PC-3 (cell line): ENCODE results near the gene SORL1-AS1.

Experiments used
- ATAC-seq: fragments of 200-7000 bp; cut with Tn5 transposase; 2 replicates; pipeline ENCODE4 v1.9.1; 2020; ENCODE audit warnings: mild to moderate bottlenecking, moderate library complexity
- BruUV-seq: library from RNA; stranded (reverse); fragments of 400-500 nt; replicated peaks from 2 replicates; lab custom pipeline; 2021; lab: Mats Ljungman, UMichigan
- CTCF ChIA-PET: fragments of 300-600 bp; sonication (Branson Sonifier 250); formaldehyde crosslinking; loops from one replicate; lab custom pipeline; 2022; ENCODE audit warnings: antibody characterized with exemption; lab: Charles Lee
- POLR2A ChIA-PET: fragments of 300-600 bp; sonication (Branson Sonifier 250); formaldehyde crosslinking; loops from one replicate; lab custom pipeline; 2022; ENCODE audit warnings: antibody characterized with exemption; ENCODE audit not compliant: unreplicated experiment; lab: Charles Lee
- DNase-seq: peaks from one replicate; pipeline ENCODE4 v3.0.0-alpha.2; 2015
- H2AFZ ChIP-seq: fragments of 300-600 bp; sonication (generic); 2 replicates; pipeline ENCODE4 v1.6.0; 2016; ENCODE audit warnings: antibody characterized with exemption, low read length
- H3F3A ChIP-seq: fragments of 300-600 bp; sonication (generic); one replicate; pipeline ENCODE4 v1.6.0; 2017; ENCODE audit warnings: antibody characterized with exemption, low read length, control low read depth, mild to moderate bottlenecking; ENCODE audit not compliant: unreplicated experiment
- H3K27ac ChIP-seq: fragments of 300-600 bp; sonication (generic); 2 replicates; pipeline ENCODE4 v1.5.1; 2016; ENCODE audit warnings: mild to moderate bottlenecking, low read length
- H3K27me3 ChIP-seq: fragments of 300-600 bp; sonication (generic); 2 replicates; pipeline ENCODE4 v1.6.1; 2016; ENCODE audit warnings: low read length, mixed read lengths
- H3K36me3 ChIP-seq: fragments of 300-600 bp; sonication (generic); 2 replicates; pipeline ENCODE4 v1.6.1; 2016; ENCODE audit warnings: low read depth, mixed run types, low read length, mixed read lengths
- H3K4me1 ChIP-seq: fragments of 300-600 bp; sonication (generic); 2 replicates; pipeline ENCODE4 v1.5.1; 2016; ENCODE audit warnings: low read length; ENCODE audit not compliant: insufficient read depth
- H3K4me2 ChIP-seq: fragments of 300-600 bp; sonication (generic); 2 replicates; pipeline ENCODE4 v1.6.0; 2016; ENCODE audit warnings: low read length
- H3K4me3 ChIP-seq: fragments of 300-600 bp; sonication (generic); 2 replicates; pipeline ENCODE4 v1.5.1; 2016; ENCODE audit warnings: mild to moderate bottlenecking, low read length, mixed read lengths
- H3K79me2 ChIP-seq: fragments of 300-600 bp; sonication (generic); 2 replicates; pipeline ENCODE4 v1.6.1; 2017; ENCODE audit warnings: low read length, mixed read lengths
- H3K9ac ChIP-seq: fragments of 300-600 bp; sonication (generic); 2 replicates; pipeline ENCODE4 v1.6.0; 2016; ENCODE audit warnings: mild to moderate bottlenecking, low read length
- H3K9me2 ChIP-seq: fragments of 300-600 bp; sonication (generic); replicated peaks from 2 replicates; pipeline ENCODE4 v1.6.1; 2016; ENCODE audit warnings: mixed run types, low read length, mixed read lengths
- H3K9me3 ChIP-seq: fragments of 300-600 bp; sonication (generic); 2 replicates; pipeline ENCODE4 v1.6.1; 2016; ENCODE audit warnings: low read length, mixed read lengths
- H4K20me1 ChIP-seq: fragments of 300-600 bp; sonication (generic); 2 replicates; pipeline ENCODE4 v1.6.1; 2016; ENCODE audit warnings: low read length, mixed read lengths
- CTCF ChIP-seq: fragments of 300-600 bp; sonication (generic); conservative IDR thresholded peaks from 2 replicates; pipeline ENCODE4 v1.5.1; 2017; ENCODE audit warnings: antibody characterized with exemption, low read depth, mild to moderate bottlenecking, low read length
- EZH2 ChIP-seq: fragments of 300-600 bp; sonication (generic); IDR thresholded peaks from one replicate; pipeline ENCODE4 v1.6.1; 2017; ENCODE audit warnings: antibody characterized with exemption, mild to moderate bottlenecking, low read length; ENCODE audit not compliant: unreplicated experiment
- EZH2phosphoT487 ChIP-seq: fragments of 300-600 bp; sonication (generic); IDR thresholded peaks from 2 replicates; pipeline ENCODE4 v1.6.1; 2018; ENCODE audit warnings: mild to moderate bottlenecking, antibody characterized with exemption, low read length, borderline replicate concordance
- intact Hi-C: fragments of 100-400 bp; cut with micrococcal nuclease; formaldehyde crosslinking; loops from 2 replicates; pipeline ENCODE4 v1.9.0; 2023

SORL1-AS1 gene

GRCh38 chr11:121478226-121478894, 25.6 kb upstream of the SORL1-AS1 start:
- peak; percentile 94 for DNase-seq
- intact Hi-C loops: no loop called here

GRCh38 chr11:121476379-121477032, 23.7 kb upstream of the SORL1-AS1 start:
- Histone ChIP-seq H3K9ac (no peak overlapping the region; the same call in 1 of the 2 replicates), H3F3A (no peaks in the 10 kb centered on the region), H3K4me2 (peak overlapping the region; percentile 42), H3K27ac (peak overlapping the region; percentile 74), H3K4me1 (peaks cover 52% of the 10 kb centered on the region), H3K36me3 (no peaks in the 10 kb centered on the region), H3K27me3 (no peaks in the 10 kb centered on the region), H3K4me3 (no peak overlapping the region), H3K79me2 (no peaks in the 10 kb centered on the region), H2AFZ (no peak overlapping the region), H4K20me1 (no peaks in the 10 kb centered on the region), H3K9me3 (no peaks in the 10 kb centered on the region), H3K9me2 (no peaks in the 10 kb centered on the region)
- no peak for TF ChIP-seq EZH2
- TF ChIP-seq CTCF: no peak
- no peak for TF ChIP-seq EZH2phosphoT487
- ATAC-seq: peak; percentile 88
- intact Hi-C loops: loop anchor here (1.0 kb wide), 2 partner anchors 10 to 25 kb away; no protein-coding TSS in a partner anchor
- ChIA-PET CTCF (no interaction called here), POLR2A (no interaction called here)
- BruUV-seq: no TSS peak
- DNase-seq: peak; percentile 96

More at GRCh38 chr11:121478226-121478894, 25.6 kb upstream of the SORL1-AS1 start:
- Histone ChIP-seq H3K9ac (0 out of 2 replicates have a peak overlapping the region, but pooled peaks have one; percentile 6), H3F3A (no peaks in the 10 kb centered on the region), H3K79me2 (no peaks in the 10 kb centered on the region), H3K4me2 (peak overlapping the region; percentile 76), H3K9me3 (no peaks in the 10 kb centered on the region), H3K4me3 (peak overlapping the region; percentile 29; the same call in 1 of the 2 replicates), H3K36me3 (no peaks in the 10 kb centered on the region), H4K20me1 (no peaks in the 10 kb centered on the region), H3K27me3 (no peaks in the 10 kb centered on the region), H3K27ac (peak overlapping the region; percentile 74), H2AFZ (no peak overlapping the region), H3K9me2 (no peaks in the 10 kb centered on the region), H3K4me1 (peaks cover 47% of the 10 kb centered on the region)
- peak; percentile 51 for ATAC-seq
- BruUV-seq: no TSS peak
- no peak for TF ChIP-seq EZH2
- TF ChIP-seq CTCF: no peak; the same call in 1 of the 2 replicates
- TF ChIP-seq EZH2phosphoT487: no peak
- CTCF ChIA-PET: no interaction called here
- POLR2A ChIA-PET: no interaction called here

GRCh38 chr11:121474680-121475079, 21.9 kb upstream of the SORL1-AS1 start:
- no peaks in the 10 kb centered on the region; the same call in none of the 2 replicates for H3K36me3 ChIP-seq
- H3K79me2 ChIP-seq: no peaks in the 10 kb centered on the region
- H4K20me1 ChIP-seq: no peaks in the 10 kb centered on the region
- no peaks in the 10 kb centered on the region for H3K9me2 ChIP-seq
- no peak overlapping the region for H3K9ac ChIP-seq
- POLR2A ChIA-PET: no interaction called here
- H3K27me3 ChIP-seq: no peaks in the 10 kb centered on the region
- TF ChIP-seq EZH2 (no peak), EZH2phosphoT487 (no peak), CTCF (no peak)
- no peaks in the 10 kb centered on the region for H3K9me3 ChIP-seq
- no peaks in the 10 kb centered on the region for H3F3A ChIP-seq
- ATAC-seq (no peak), DNase-seq (no peak)
- H3K4me2 ChIP-seq: no peak overlapping the region
- H2AFZ ChIP-seq: no peak overlapping the region
- H3K4me1 ChIP-seq: peaks cover 48% of the 10 kb centered on the region
- H3K4me3 ChIP-seq: no peak overlapping the region
- CTCF ChIA-PET: no interaction called here
- no peak overlapping the region for H3K27ac ChIP-seq
- no TSS peak for BruUV-seq
- intact Hi-C loops: no loop called here
